Frontal cortex (tissue), 4 donors: ENCODE data around the gene KCNQ1. TPM values are rescaled to one million over a fixed set of nuclear protein-coding genes. Genes with fewer than 3 reads are reported as not detected.

Experiments used
- DNase-seq, 2 donors: peaks; one replicate each; pipeline ENCODE4 v3.0.0; 2012; ENCODE audit warnings: low spot score in 2 of 2
- FAIRE-seq: peaks from 2 replicates; lab custom pipeline; 2012; peaks lifted over from hg19 to GRCh38; lab: Jason Lieb, UNC
- total RNA-seq: library from RNA; depleted of rRNA; stranded (reverse); fragments of >200 nt; gene quantifications from one replicate; pipeline ENCODE4 v1.2.3, GENCODE V29; 2014
- donor health status: control.
- donor health status: control.
- donor health status: control.

Gene KCNQ1
- total RNA-seq, 1 donor from 2014 or later = under 0.01 TPM

DNA sequence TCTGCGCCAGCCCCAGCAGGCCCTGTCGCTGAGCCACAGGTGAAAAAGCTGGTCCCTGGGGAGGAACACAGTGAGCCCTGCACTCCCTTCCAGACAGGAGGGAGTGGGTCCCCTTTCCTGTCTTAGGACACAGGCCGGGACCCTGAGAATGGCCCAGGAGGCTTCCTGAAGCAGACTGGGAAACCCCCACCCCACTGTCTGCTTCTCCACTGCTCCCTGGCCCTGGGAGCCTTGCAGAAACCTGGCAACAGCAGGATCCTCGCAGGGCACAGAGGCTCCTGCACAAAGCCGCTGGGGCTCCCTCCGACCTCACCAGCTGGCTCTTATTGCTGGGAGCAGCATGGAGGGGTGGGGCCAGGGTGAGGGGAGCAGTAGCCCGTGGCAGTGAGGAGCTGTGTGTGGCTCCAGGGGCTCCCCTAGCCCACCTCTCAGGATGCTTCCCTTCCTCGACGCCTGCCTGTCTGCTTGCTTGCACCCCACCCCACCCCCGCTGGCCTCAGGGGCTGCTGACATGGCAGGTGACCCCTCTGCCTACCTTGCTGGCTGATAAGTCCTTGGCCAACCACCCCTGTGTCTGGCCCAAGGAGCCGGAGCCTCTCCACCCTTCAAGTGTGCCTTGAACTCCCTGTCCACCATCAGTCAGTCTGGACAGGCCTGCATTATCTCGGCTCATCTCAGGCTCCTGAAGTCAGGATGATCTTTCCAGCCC is 327.1 kb downstream of the KCNQ1 start:
- DNase-seq = no peak

DNA sequence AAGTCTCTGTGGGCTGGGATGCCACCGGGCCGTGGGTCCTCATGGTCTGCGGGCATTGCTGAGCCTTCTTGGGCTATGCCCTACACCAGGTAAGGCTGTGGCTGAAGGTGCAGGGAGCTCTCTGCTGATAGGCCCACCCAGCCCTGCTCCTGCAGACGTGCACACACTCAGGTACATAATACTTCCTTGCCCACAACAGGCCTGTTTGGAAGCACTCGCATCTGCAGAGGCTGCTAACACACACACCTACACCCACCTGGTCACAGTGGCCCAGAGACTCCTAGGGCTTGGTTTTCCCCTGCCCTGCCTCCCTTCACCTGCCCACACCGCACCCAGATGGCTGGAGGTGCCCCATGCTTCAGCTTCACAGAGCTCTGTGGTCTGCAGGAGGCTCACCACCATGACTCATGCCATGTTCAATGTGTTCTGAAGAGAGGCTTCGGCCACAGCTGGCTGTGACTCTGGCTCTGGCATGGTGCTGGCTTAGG is 327.8 kb downstream of the KCNQ1 start:
- DNase-seq (no peak), FAIRE-seq (no peak)

More for the DNA sequence above, 327.1 kb downstream of the KCNQ1 start:
- no peak for FAIRE-seq

DNA sequence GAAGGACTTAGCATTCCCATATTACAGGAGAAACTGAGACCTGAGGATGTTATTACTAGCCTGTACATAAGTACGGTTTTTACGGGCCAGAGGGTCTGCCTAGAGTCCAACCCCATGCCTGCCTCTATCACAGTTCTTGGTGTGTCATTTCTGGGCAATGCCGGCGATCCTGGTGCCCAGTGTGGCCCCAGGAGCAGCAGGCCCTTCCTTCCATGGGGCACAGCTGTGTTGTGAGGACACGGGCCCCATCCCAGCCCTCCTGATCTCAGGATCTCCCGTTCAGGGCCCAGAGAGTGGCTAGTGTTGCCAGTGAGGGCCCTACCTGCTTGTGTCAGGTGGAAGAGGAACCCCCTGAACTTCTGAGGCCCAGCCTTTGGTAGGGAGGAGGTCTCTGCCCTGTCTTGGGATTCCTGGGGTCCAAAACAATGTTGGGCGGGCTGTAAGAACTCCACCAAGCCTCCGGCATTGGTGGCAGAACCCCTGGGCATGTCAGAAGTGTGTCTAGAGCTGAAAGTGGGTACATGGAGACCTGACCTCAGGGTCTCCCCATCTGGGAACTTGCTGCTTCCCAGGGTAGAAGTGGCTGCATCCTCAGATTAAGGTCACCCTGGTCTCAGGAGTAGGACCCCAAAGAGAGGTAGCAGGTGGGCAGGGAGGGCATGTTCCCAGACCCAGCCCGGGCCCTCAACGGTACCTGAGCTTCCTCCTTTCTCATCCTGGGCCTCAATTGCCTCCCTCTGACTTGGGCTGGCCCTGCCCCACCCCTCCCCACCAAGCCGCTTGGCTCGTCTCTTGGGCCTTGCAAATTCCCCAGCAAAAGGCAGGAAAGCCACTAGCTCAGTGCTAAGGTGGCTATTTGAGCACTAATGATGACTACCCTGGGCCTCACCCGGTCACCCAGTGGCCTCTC is 329.6 kb downstream of the KCNQ1 start:
- FAIRE-seq (no peak), DNase-seq (no peak)

DNA sequence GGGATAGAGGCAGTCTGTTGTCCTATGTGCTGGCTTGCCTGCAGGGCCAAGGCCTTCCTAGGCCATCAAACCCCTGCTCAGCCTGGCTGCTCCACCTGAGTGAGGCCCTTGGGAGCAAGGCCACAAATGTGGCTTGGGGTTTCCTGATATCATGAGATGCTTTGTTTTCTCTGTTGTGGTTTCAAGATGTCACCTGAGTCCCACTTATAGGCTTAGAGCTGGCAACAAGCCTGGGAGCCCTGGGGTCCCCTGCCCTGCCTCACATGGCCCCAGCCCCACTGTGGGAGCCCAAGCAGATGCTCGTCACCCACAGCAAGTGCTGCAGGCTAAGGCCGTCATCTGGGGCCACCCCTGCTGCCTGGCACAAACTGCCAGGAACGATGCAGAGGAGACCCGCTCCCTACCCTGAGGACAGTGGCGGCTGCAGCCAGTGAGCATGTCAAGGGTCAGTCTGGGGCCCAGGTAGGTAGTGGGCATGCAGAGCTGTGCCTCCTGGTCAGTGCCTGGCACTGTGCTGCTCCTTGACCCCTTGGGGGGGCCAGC is 330.3 kb downstream of the KCNQ1 start:
- DNase-seq (no peak), FAIRE-seq (no peak)

DNA sequence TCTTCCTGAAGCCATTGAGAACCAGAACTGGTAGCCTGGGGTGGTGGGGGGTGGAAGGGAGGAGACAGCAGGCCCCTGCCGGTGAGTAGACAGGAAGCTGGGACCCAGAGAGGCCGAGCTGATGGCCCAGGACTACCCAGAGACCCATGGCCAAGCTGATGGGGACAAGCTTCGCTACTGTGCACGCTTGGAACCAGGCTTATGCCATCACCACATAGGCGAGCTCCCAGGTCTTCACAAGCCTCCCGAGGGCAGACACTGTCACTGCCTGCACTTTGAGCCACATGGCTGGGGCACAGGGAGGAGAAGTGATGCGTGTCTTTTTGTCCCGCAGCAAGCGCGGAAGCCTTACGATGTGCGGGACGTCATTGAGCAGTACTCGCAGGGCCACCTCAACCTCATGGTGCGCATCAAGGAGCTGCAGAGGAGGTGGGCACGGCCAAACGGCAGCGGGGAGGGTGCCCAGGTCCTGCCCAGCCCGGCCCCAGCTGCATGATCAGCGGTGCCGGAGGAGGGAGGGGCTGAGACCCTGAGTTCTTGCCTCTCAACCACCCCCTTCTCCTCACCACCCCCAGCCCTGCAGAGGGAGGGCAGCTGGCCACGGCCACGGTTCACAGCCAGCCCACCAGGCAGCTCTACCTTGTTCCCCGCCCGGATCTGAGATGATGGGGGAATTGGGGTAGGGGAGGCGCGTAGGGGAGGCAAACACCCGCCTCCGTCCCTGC is 331.0 kb downstream of the KCNQ1 start:
- no peak for FAIRE-seq
- no peak for DNase-seq

DNA sequence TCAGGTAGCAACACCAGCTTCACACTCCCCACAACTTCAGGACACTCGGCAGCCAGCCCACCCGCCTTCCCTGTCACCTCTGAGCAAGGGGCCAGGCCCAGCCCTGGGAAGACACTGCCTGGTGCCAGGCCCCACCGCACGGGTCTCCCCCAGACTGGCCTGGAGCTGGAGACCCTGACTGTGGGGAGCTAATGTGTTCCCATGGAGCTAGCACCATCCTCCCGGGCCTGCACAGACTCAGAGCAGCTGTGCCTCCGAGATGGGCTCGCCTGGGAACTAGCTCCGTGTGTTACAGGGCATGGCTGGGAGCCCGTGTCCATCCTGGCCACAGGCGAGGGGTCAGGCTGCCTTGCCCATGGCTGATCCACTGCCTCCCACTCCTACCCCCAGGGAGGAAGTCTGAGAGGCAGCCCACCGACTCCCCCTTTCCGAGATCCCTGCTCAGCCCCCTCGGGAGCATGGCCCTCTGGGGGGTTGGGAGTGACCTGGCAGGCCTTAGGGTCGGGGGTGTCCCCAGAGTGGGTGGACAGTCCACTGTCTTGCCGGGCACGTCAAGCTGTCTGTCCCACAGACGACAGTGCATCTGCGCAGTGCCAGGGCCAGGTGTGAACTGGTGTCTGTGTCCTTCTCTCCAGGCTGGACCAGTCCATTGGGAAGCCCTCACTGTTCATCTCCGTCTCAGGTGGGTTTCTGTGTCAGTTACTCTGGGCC is 331.7 kb downstream of the KCNQ1 start:
- DNase-seq (no peak), FAIRE-seq (no peak)

DNA sequence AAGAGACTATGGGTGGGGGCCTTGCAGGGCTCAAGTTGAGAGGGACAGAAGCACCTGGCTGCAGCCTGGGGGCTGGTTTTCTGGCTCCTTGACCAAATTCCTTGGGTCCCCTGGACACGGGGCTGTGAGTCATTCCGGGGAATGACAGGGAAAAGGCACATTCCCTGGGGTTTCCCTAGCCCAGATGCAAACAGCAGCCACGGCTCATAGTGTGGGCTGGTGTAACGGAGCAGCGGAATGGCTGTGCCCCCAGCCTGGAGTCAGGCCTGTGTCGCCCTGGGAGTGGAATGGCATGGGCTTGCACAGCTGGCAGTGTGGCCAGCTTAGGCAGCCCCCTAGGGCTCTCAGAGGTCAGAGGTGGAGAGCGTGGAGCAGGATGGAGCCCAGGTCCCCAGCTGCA is 332.6 kb downstream of the KCNQ1 start:
- FAIRE-seq = no peak
- DNase-seq = no peak

DNA sequence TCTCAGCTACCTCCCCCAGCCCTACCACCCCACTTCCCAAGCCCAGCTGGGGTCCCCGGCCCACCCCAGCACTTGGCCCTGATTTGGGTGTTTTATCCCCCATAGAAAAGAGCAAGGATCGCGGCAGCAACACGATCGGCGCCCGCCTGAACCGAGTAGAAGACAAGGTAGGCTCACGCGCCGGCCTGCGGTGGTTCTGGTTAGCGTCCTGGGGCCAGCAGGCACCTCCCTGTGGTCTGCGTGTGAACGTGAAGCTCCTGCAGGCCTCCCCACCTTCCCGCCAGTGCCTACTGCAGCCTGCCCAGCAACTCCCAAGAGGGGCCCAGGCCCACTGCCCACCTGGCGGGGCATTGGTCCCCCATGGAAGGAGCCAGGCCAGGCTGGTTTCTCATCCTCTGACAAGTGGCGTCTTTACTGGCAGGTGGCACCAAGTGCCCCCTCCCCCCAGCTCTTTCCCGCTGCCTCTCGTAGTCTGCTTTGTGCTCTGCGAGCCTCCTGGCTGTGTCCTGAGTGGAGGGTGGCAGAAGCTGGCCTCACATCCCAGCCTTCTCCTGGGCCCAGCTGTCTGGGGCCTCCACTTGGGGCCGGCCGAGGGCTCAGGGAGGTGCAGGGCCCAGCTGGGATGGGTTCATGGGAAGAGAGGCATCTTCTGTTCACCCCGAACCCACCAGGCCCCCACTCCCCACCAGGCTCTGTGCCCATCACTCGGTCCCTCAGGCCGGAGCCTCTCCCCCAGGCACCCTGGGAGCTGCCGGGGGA is 333.2 kb downstream of the KCNQ1 start:
- FAIRE-seq (no peak), DNase-seq (no peak)

DNA sequence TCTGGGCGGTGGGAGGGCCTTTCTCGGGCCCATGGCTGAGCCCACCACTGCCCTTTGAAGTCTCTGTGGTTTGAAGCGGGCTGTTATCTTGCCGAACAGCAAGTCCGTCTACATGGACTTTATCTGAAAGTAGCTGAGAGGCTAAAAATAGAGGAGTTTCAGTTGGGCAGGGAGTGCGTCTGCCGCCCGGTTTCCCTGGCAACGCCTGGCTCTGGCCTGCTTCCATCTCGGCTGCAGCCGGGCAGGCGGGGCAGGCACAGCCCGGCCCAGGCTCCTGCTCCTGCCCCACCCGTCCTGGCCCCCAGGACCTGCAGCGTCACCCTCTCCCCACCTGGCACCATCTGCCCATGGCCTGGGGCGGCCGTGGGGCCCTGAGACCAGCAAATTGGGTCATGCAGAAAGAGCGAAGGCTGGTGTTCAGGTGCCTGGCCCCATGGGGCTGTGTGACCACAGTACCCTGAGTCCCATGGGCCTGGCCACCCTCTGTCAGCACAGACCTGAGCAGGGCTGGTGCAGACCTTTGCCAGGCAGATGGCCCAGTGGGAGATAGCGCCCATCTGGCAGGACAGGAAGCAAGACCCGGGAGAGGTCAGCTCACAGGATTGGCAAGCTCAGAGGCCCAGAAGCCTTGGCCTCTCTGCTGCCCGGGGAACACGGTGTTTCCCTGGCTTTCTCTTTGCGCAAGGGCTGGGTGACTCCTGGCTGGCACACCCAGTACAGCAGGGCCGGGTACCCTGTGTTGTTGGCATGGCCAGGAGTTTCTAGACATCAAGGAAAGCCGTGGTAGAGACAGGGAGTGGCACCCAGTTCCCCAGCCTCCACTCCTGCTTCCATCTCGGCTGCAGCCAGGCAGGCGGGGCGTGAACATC is 334.1 kb downstream of the KCNQ1 start:
- FAIRE-seq = no peak

DNA sequence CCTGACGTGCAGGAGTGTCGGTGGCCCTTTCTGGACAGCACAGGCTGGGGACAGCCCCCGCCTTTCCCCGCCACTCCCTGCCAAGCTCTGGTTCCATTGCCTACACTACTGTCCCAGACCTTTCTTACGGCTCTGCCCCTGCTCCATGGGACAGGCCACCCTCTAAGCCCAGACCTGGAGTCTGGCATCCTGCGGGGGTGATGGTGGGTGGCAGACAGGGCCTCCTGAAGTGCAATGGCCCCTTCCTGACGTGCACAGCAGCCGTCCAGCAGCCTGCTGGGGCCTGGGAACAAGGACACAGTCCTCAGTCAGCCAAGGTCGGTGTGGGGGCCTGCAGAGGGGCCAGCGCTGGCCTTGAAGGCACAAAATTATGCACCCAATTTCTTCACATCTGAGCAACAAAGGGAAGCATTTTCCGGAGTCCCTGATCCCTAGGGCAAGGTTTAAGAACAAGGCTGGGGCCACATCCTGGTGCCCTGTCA is 334.7 kb downstream of the KCNQ1 start:
- FAIRE-seq (no peak), DNase-seq (no peak)

More for the DNA sequence above, 334.1 kb downstream of the KCNQ1 start:
- peak; percentile 86 to 93 for DNase-seq

DNA sequence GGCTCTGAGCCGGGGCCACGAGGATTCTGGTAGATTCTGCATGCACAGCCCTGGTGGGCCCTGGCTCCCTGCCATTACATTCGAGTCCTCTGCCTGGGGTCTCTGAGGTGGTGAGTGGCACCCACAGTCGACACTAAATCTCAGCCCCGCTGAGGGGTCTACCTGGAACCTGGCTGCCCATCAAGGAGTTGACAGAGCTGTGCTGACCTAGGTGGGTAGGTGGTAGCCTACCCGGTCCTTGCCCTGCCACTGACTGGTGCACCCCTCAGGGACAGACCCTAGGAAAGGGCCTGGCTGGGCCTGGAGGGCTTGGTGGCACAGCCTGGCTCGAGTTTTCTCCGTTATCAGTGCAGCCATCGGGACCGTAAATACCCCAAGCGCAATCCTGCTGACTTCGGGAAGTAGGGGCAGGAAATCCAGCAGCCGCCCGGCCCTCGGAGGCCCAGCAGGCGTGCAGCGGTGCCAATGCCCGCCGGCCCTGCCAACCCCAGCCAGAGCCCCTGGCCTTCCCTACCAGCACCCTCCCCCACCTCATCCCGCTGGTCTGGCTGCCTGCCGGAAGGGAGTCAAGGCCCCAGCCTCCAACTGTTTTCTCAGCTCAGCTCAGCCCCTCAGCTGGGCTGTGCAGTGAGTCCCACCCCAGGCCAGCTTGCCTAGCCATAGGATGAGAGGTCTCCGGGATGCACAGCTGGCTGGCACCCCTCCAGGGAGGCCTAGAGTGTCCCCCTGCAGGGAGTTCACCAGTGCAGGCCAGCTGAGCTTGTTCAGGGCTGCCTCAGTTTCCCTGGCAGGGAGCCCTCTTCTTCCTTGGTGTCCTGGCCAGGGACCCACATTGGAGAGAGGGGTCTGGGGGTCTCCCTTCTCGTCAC is 335.4 kb downstream of the KCNQ1 start:
- FAIRE-seq (no peak), DNase-seq (no peak)

DNA sequence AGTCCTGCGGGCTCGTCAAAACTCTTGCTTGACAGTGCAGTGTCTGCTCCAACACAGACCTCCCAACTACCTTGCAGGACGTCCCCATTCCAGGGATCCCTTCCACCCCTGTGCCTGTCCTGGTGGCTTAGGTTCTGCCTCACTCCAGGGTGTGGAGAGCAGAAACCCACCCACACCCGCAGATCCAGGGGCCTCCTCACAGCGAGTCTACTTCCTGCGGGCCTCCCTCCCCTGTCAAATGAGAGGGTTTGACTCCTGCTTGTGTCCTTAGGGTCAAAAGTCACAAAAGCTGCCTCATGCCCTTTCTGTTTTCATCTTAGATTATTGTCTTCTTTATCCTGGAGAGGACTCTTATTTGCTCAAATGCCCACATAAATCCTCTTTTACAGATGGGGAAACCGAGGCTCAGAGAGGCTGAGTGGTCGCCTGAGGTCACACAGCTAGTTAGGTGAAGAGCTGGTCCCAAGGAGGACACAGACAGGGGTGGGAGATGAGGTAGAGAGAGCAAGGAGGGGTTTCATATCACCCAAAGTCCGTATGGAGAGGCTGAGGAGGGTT is 336.1 kb downstream of the KCNQ1 start:
- DNase-seq = no peak

DNA sequence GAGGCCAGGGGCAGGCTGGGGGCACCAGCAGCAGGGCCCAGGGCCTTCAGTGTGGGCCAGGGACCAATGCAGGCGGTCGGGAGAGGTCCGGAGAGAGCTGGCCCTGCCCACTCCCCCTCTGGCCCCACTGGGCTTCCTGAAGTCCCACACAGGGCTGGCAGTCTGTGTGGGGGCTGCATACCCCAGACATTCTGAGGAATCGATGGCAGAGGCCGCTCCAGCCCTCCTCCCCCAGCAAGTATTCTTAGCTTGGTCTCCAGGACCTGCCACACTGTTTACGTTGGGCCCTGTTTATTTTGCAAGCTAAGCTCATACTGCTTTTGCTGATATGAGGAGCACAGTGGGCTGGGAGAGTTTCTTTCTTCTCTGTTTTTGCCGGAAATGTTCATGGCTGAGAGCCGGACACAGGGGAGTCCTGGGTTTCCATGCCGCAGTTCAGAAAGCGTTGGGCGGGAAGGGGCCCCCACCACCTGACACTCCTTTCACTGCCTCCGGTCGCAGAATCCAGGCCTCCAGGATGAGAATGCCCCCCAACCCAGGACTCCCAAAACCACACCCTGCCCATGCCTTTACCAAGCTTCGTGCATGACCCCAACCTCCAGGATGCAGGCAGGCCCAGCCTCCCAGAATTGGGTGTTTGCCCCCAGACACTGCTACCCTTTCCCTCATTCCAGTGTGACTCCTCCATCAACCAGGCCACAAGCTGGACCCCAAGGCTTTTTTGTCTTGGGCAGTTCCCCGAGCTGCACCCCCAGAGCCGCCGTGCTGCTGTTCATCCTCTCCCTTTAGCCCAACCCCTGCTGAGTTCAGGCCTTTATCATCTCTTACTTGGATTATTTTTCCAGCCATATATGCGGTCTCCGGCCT is 336.8 kb downstream of the KCNQ1 start:
- DNase-seq (no peak), FAIRE-seq (no peak)

More for the DNA sequence above, 336.1 kb downstream of the KCNQ1 start:
- FAIRE-seq = no peak

DNA sequence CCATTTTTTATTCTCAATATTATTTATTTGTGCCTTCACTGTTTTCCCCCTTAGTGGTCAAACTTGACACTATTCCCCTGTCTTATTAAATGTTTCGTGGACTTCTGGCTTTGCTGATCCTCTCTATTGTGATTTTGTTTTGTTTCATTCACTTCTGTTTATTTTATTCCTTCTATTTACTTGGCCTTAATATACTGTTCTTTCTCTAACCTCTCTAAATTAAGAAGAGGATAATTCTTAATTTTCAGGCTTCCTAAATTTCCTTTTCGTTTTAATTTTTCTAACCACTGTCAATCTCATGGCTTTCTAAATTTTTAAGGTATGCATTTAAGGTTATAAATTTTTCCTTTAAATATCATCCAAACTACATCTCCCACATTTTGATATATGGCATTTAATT is 338.0 kb downstream of the KCNQ1 start:
- DNase-seq (no peak), FAIRE-seq (no peak)

DNA sequence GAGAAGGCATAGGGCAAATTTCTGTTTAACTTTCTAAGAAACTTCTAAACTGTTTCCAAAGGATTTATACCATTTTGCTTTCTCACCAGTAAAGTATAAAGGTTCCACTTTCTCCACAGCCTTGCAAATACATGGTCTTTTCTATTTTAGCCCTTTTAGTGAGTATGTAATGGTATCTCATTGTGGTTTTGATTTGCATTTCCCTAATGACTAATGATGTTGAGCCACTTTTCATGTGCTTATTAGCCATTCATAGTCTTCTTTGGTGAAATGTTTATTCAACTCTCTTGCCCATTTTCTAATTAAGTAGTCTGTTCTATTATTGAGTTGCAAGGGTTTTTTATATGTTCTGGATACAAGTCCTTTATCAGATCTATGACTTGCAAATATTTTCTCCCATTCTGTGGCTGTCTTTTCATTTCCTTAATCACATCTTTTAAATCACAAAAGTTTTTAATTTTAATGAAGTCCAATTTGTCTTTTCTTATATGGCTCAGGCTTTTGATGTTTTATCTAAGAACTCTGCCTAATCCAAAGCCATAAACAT is 338.8 kb downstream of the KCNQ1 start:
- FAIRE-seq = no peak

More for the DNA sequence above, 338.8 kb downstream of the KCNQ1 start:
- DNase-seq = no peak
